HG03103 (cell line): Measurements from ENCODE around the gene NCCRP1.
"Not testable (repeated sequence)": the region's sequence is repeated elsewhere in the genome, so short reads cannot be mapped to it uniquely, and the experiment has no call there.

Source experiments
- ATAC-seq: cut with Tn5 transposase; IDR thresholded peaks from one replicate; pipeline ENCODE4 v1.9.1; 2021; ENCODE audit warnings: low read depth; ENCODE audit not compliant: unreplicated experiment

NCCRP1 gene

DNA sequence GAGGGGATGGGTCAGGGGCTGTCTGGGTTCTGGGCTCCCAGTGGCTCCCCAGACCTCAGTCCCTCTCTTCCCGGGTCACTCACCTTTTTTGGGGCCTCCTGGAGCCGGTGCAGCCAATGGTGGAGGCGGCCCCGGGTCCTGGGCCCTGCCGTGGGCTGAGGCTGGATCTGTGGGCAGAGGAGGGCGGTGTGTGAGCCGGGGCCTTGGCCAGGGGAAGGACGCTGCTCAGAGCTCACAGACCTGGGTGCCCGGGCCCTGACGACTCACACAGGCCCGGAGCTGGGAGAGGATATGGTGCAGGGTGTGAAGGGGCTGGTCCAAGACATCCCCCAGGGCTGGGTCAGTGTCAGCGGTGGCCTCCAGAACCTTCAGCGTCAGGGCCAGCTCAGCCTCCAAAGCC is 47.0 kb downstream of the NCCRP1 start:
- not testable (repeated sequence) for ATAC-seq

- ATAC-seq: not testable (repeated sequence)
Measured at GRCh38 chr19:39244410-39245100, 47.8 kb downstream of the NCCRP1 start, which contains the start of gene IFNL3. Gene IFNL3, minus strand, starts transcription at chr19:39245006. Its CDS starts 39 bp downstream, at chr19:39244967.

- not testable (repeated sequence) for ATAC-seq
Measured at GRCh38 chr19:39245166-39245565, 48.4 kb downstream of the NCCRP1 start.

GRCh38 chr19:39246951-39247669 is 50.3 kb downstream of the NCCRP1 start:
- ATAC-seq: no peak

DNA sequence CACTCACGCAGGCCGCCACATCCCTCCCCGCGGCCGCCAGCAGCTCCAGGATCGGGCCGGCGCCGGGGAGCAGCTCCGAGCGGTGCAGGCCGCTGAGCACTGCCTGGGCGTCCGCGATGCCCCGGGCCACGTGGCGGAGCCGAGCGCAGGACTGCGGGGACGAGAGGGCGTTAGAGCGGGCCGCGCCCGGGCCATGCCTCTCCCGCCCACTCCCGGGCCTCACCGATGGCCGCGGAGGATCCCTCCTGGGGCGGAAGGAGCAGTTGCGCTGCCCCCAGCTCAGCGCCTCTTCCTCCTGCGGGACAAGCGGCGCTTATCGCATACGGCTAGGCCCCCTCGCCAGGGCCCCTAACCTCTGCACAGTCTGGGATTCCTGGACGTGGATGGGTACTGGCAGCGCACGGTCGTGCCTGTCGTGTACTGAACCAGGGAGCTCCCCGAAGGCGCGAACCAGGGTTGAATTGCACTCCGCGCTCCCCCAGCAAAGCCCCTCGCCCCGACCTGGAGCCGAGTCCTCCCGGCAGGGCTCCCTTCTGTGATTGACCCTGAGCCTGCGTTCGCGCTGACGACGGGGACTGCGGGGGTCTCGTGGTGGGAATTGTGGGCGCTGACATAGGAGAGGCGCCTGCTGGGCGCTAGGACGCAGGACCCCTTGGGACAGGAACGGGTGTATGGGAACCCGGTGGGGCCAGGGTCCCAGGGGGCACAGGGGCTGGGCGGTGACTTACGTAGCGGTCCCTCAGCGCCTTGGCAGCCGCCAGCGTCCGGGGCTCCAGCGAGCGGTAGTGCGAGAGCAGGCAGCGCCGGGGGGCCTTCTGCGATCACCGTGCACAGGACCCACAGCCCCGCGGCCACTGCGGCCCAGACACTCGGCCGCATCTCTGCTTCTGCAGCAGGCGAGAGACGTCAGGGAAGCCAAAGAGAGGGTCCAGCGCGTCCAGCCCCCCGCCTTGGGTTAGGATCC is 51.2 kb downstream of the NCCRP1 start:
- no peak for ATAC-seq

GRCh38 chr19:39248806-39249205 is 52.0 kb downstream of the NCCRP1 start, which contains the start of gene IFNL4:
Gene IFNL4, minus strand, starts transcription at chr19:39248856.
- ATAC-seq: no peak

GRCh38 chr19:39251081-39251480 is 54.3 kb downstream of the NCCRP1 start:
- no peak for ATAC-seq
